Measurements from ENCODE around the gene RAB11FIP3. TPM values are rescaled to one million over a fixed set of nuclear protein-coding genes. Genes with fewer than 3 reads are reported as not detected.

Gene RAB11FIP3
- total RNA-seq, 1 donor, result 14.7 TPM

- TF ChIP-seq CTCF (IDR thresholded peaks at IDR 0.05; ENCODE audit: insufficient read depth, low read length), result no peak
- DNase-seq (ENCODE audit: low read depth), result no peak
- H3K4me3 ChIP-seq (ENCODE audit: low read depth, low read length), result no peak overlapping the region
Observed at GRCh38 chr16:551210-551609, 125.8 kb downstream of the RAB11FIP3 start.

- DNase-seq (ENCODE audit: low read depth), result no peak
- no peak overlapping the region for H3K4me3 ChIP-seq (ENCODE audit: low read depth, low read length)
- TF ChIP-seq CTCF (IDR thresholded peaks at IDR 0.05; ENCODE audit: insufficient read depth, low read length), result no peak
Observed at GRCh38 chr16:552171-552570, 126.7 kb downstream of the RAB11FIP3 start.

GRCh38 chr16:553601-554296 is 128.3 kb downstream of the RAB11FIP3 start:
- H3K4me3 ChIP-seq (ENCODE audit: low read depth, low read length), result no peak overlapping the region
- no peak for TF ChIP-seq CTCF (IDR thresholded peaks at IDR 0.05; ENCODE audit: insufficient read depth, low read length)
- no peak for DNase-seq (ENCODE audit: low read depth)

- no peak overlapping the region for H3K4me3 ChIP-seq (ENCODE audit: low read depth, low read length)
- TF ChIP-seq CTCF (IDR thresholded peaks at IDR 0.05; ENCODE audit: insufficient read depth, low read length), result no peak
- DNase-seq (ENCODE audit: low read depth), result no peak
Observed at GRCh38 chr16:554297-554621, 128.8 kb downstream of the RAB11FIP3 start.

- H3K4me3 ChIP-seq (ENCODE audit: low read depth, low read length), result peak overlapping the region; percentile 28
- peak; percentile 65 for DNase-seq (ENCODE audit: low read depth)
- TF ChIP-seq CTCF (IDR thresholded peaks at IDR 0.05; ENCODE audit: insufficient read depth, low read length), result no peak
Observed at GRCh38 chr16:554640-555365, 129.4 kb downstream of the RAB11FIP3 start.

GRCh38 chr16:555528-556473 is 130.4 kb downstream of the RAB11FIP3 start:
- no peak overlapping the region for H3K4me3 ChIP-seq (ENCODE audit: low read depth, low read length)
- TF ChIP-seq CTCF (IDR thresholded peaks at IDR 0.05; ENCODE audit: insufficient read depth, low read length), result no peak
- no peak for DNase-seq (ENCODE audit: low read depth)

Measured in fibroblast of the aortic adventitia (primary cell).